ENCODE results near the gene RNU6-1. TPM values are rescaled to one million over a fixed set of nuclear protein-coding genes. Genes with fewer than 3 reads are reported as not detected.

RNU6-1 gene
- total and polyA plus RNA-seq, 7 donors, result not detected

DNA sequence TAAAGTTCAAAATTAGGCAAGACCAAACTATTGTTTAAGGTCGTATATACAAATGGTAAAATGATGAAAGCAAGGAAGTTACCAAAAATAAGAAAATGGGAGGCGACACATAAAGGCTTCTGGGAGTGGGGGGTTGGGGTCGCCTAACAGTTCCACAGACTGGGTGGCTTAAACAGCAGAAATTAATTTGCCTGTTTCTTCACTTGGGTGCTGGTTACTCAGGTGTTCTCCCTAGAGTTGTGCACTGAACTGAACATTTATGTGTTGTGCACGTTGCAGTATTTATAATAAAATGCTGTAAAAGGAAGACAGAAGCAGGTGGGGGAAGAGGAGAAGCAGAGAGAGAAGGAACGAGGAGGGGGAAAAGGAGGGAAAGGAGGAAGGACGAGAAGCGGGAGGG is 10.5 kb upstream of the RNU6-1 start:
- TF ChIP-seq POLR2AphosphoS5 (IDR thresholded peaks at IDR 0.05) (no peak), EP300 (IDR thresholded peaks at IDR 0.05) (no peak), POLR2A (IDR thresholded peaks at IDR 0.05) (no peak)
- TF ChIP-seq, protein P1, sequence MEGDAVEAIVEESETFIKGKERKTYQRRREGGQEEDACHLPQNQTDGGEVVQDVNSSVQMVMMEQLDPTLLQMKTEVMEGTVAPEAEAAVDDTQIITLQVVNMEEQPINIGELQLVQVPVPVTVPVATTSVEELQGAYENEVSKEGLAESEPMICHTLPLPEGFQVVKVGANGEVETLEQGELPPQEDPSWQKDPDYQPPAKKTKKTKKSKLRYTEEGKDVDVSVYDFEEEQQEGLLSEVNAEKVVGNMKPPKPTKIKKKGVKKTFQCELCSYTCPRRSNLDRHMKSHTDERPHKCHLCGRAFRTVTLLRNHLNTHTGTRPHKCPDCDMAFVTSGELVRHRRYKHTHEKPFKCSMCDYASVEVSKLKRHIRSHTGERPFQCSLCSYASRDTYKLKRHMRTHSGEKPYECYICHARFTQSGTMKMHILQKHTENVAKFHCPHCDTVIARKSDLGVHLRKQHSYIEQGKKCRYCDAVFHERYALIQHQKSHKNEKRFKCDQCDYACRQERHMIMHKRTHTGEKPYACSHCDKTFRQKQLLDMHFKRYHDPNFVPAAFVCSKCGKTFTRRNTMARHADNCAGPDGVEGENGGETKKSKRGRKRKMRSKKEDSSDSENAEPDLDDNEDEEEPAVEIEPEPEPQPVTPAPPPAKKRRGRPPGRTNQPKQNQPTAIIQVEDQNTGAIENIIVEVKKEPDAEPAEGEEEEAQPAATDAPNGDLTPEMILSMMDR (IDR thresholded peaks at IDR 0.05), result no peak
- Histone ChIP-seq H3K27me3 (no peaks in the 10 kb centered on the region), H3K36me3 (no peaks in the 10 kb centered on the region), H3K27ac (no peak overlapping the region), H3K9me3 (peaks cover 0 to 6% (median 0%) of the 10 kb centered on the region in 4 donors), H3K4me3 (no peak overlapping the region), H3K4me1 (peaks cover 0 to 17% (median 8%) of the 10 kb centered on the region in 4 donors)
- no peak for DNase-seq
- intact Hi-C loops (cut with DNase I), result no loop called here
- WGBS, 2 donors, result 50 to 65% methylated on average over 7 of the region's 7 CpGs

- no peak for DNase-seq
- 98% methylated on average over 1 of the region's 1 CpG for WGBS, 2 donors
- Histone ChIP-seq H3K27me3 (no peaks in the 10 kb centered on the region), H3K27ac (no peak overlapping the region), H3K36me3 (no peaks in the 10 kb centered on the region), H3K4me1 (peaks cover 0 to 20% (median 8%) of the 10 kb centered on the region in 4 donors), H3K9me3 (peaks cover 0 to 6% (median 0%) of the 10 kb centered on the region in 4 donors), H3K4me3 (no peak overlapping the region)
- intact Hi-C loops (cut with DNase I), result no loop called here
- TF ChIP-seq POLR2AphosphoS5 (IDR thresholded peaks at IDR 0.05) (no peak), POLR2A (IDR thresholded peaks at IDR 0.05) (no peak), EP300 (IDR thresholded peaks at IDR 0.05) (no peak)
- TF ChIP-seq, protein P1 (IDR thresholded peaks at IDR 0.05), result no peak
Observed at GRCh38 chr15:67849538-67849937, 9.7 kb upstream of the RNU6-1 start.

- peaks cover 0 to 49% (median 30%) of the 10 kb centered on the region in 4 donors for H3K4me1 ChIP-seq
- no peak for DNase-seq
- TF ChIP-seq, protein P1 (IDR thresholded peaks at IDR 0.05), result no peak
- no peak for TF ChIP-seq POLR2AphosphoS5 (IDR thresholded peaks at IDR 0.05)
- no peak for TF ChIP-seq POLR2A (IDR thresholded peaks at IDR 0.05)
- TF ChIP-seq EP300 (IDR thresholded peaks at IDR 0.05), result no peak
- H3K36me3 ChIP-seq, result no peaks in the 10 kb centered on the region
- no peaks in the 10 kb centered on the region for H3K27me3 ChIP-seq
- H3K27ac ChIP-seq, result no peak overlapping the region
- WGBS, 2 donors, result 89 to 93% methylated on average over 5 of the region's 5 CpGs
- no peak overlapping the region for H3K4me3 ChIP-seq
- intact Hi-C loops (cut with DNase I), result no loop called here
- peaks cover 0 to 6% (median 0%) of the 10 kb centered on the region in 4 donors for H3K9me3 ChIP-seq
Observed at GRCh38 chr15:67845974-67846373, 6.1 kb upstream of the RNU6-1 start.

- Histone ChIP-seq H3K4me1 (peaks cover 0 to 56% (median 38%) of the 10 kb centered on the region in 4 donors), H3K27ac (peak overlapping the region in 3 of 4 donors; percentile 44 to 67 (median 64)), H3K36me3 (no peaks in the 10 kb centered on the region), H3K4me3 (no peak overlapping the region), H3K27me3 (no peaks in the 10 kb centered on the region), H3K9me3 (no peaks in the 10 kb centered on the region)
- TF ChIP-seq EP300 (IDR thresholded peaks at IDR 0.05) (no peak), POLR2A (IDR thresholded peaks at IDR 0.05) (no peak)
- peak; percentile 70 for DNase-seq
- WGBS, 2 donors, result 88 to 92% methylated on average over 7 of the region's 7 CpGs
- intact Hi-C loops (cut with DNase I), result no loop called here
Observed at GRCh38 chr15:67843571-67844387, 3.9 kb upstream of the RNU6-1 start.

DNA sequence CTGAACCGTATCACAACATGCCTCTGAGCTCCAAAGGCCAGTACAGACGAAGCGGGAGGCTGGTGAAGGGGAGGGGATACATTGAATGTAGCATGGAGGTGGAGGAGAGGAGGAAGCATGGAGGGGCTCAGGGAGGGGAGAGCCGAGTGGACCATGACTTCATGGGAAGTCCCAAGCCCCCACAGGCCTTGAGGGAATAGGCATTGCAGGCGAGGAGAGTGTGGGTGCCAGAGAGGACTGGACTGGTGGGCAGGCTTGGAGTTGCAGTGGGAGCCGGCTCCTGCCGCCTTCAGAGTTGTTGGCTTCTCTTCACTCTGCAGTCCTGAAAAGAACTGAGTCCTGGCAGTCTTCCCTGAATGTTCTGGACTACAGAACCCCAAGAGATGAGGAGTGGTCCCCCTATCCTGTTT is 3.3 kb upstream of the RNU6-1 start:
- H3K27me3 ChIP-seq, result no peaks in the 10 kb centered on the region
- 90 to 97% methylated on average over 7 of the region's 7 CpGs for WGBS, 2 donors
- DNase-seq, result no peak
- no peak overlapping the region for H3K4me3 ChIP-seq
- intact Hi-C loops (cut with DNase I), result no loop called here
- H3K4me1 ChIP-seq, result peaks cover 0 to 61% (median 41%) of the 10 kb centered on the region in 4 donors
- TF ChIP-seq POLR2A (IDR thresholded peaks at IDR 0.05) (no peak), EP300 (IDR thresholded peaks at IDR 0.05) (no peak), POLR2AphosphoS5 (IDR thresholded peaks at IDR 0.05) (no peak)
- TF ChIP-seq, protein P1 (IDR thresholded peaks at IDR 0.05), result peak in 1 of 4 experiments; percentile 12
- peak overlapping the region in 3 of 4 donors; percentile 44 to 67 (median 64) for H3K27ac ChIP-seq
- no peaks in the 10 kb centered on the region for H3K9me3 ChIP-seq
- no peaks in the 10 kb centered on the region for H3K36me3 ChIP-seq

Data from sigmoid colon (tissue), 7 donors.